HepG2 (cell line): ENCODE measurements around the gene ELFN1. TPM values are rescaled to one million over a fixed set of nuclear protein-coding genes. Genes with fewer than 3 reads are reported as not detected.

Source experiments
- DMAP1 ChIP-seq: IDR thresholded peaks from 2 replicates; pipeline ENCODE4 v1.6.1; 2016
- HINFP ChIP-seq: sonication (generic); formaldehyde crosslinking; IDR thresholded peaks from 2 replicates; pipeline ENCODE4 v1.4.0; 2020; ENCODE audit warnings: low read depth, mild to moderate bottlenecking, missing genetic modification reagents
- NCOR1 ChIP-seq: fragments of 200-600 bp; sonication (generic); IDR thresholded peaks from 2 replicates; pipeline ENCODE4 v1.7.0; 2017; ENCODE audit warnings: antibody characterized with exemption, low read length, borderline replicate concordance
- RBM22 ChIP-seq: fragments of 200-400 bp; formaldehyde crosslinking; optimal IDR thresholded peaks from 2 replicates; pipeline ENCODE3; 2017; ENCODE audit warnings: mild to moderate bottlenecking, low read length, moderate library complexity
- SP5 ChIP-seq: IDR thresholded peaks from 2 replicates; pipeline ENCODE4 v1.6.1; 2016; ENCODE audit warnings: low read depth, borderline replicate concordance
- THAP9 ChIP-seq: sonication (generic); formaldehyde crosslinking; IDR thresholded peaks from 2 replicates; pipeline ENCODE4; 2020; ENCODE audit warnings: missing genetic modification reagents, mild to moderate bottlenecking, borderline replicate concordance
- ZBTB33 ChIP-seq: sonication (generic); formaldehyde crosslinking; IDR thresholded peaks from 2 replicates; pipeline ENCODE4 v1.4.0; 2020; ENCODE audit warnings: missing genetic modification reagents
- ZNF260 ChIP-seq: sonication (generic); formaldehyde crosslinking; IDR thresholded peaks from 2 replicates; pipeline ENCODE4 v1.4.0; 2020; ENCODE audit warnings: missing genetic modification reagents, low read depth, mild to moderate bottlenecking, borderline replicate concordance
- ZNF281 ChIP-seq: sonication (generic); formaldehyde crosslinking; IDR thresholded peaks from 2 replicates; pipeline ENCODE4 v1.4.0; 2020; ENCODE audit warnings: missing genetic modification reagents, borderline replicate concordance
- polyA plus RNA-seq, 8 experiments: library from polyadenylated mRNA; depleted of rRNA in 3 of 8; stranded (reverse) in 7 of 8; unstranded in 1 of 8; fragments of >200 nt; fragmentation: Illumina TruSeq in 4 of 8; extraction: Trizol in 4 of 8; gene quantifications; 2 replicates each; pipeline versions ENCODE4 v1.2.1 to v1.2.3, GENCODE V29; 2011 to 2016; ENCODE audit warnings: low read depth in 4 of 8, missing spikeins in 1 of 8, mixed read lengths in 1 of 8; ENCODE audit not compliant: insufficient read depth in 1 of 8
- total RNA-seq, 5 experiments: library from RNA; depleted of rRNA; stranded (reverse); fragments of >200 nt; fragmentation: Illumina TruSeq; extraction: Trizol; gene quantifications; 2 replicates each; pipeline ENCODE4 v1.2.3, GENCODE V29; 2016; ENCODE audit warnings: low read depth in 1 of 5
- TF ChIP-seq, protein P1 (sequence below): sonication (generic); formaldehyde crosslinking; IDR thresholded peaks from 2 replicates; pipeline ENCODE4 v1.9.0; 2021; ENCODE audit warnings: mild to moderate bottlenecking, missing genetic modification reagents

ELFN1 gene
- total and polyA plus RNA-seq, 2 of the 13 experiments (the other 11 are each of a cell fraction or from before 2014, with no cell fraction given) = 0.13 to 0.18 TPM

DNA sequence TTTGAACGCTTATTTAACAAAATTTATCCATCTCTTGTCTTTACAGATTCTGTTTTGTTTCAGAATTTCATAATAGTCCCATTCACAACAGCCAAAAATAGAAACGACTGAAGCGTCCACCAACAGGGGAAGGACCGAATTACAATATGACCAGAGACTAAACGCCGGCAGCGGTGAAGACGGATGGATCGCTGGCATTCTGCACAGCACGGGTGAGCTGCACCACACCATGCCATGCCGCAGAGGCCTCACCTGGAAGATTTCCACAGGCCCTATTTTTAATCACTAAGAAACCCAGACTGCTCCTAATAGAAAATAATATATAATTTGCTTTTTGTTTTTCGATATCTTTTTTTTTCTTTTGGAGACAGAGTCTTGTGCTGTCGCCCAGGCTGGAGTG lies 91.0 kb downstream of the ELFN1 start (continued):
- TF ChIP-seq ZNF281 (no peak), ZNF260 (CRISPR knock-in tag) (no peak), NCOR1 (no peak), RBM22 (no peak), HINFP (CRISPR knock-in tag) (no peak), SP5 (CRISPR knock-in tag) (no peak), DMAP1 (CRISPR knock-in tag) (no peak), ZBTB33 (no peak), THAP9 (CRISPR knock-in tag) (no peak)
- TF ChIP-seq, protein P1, sequence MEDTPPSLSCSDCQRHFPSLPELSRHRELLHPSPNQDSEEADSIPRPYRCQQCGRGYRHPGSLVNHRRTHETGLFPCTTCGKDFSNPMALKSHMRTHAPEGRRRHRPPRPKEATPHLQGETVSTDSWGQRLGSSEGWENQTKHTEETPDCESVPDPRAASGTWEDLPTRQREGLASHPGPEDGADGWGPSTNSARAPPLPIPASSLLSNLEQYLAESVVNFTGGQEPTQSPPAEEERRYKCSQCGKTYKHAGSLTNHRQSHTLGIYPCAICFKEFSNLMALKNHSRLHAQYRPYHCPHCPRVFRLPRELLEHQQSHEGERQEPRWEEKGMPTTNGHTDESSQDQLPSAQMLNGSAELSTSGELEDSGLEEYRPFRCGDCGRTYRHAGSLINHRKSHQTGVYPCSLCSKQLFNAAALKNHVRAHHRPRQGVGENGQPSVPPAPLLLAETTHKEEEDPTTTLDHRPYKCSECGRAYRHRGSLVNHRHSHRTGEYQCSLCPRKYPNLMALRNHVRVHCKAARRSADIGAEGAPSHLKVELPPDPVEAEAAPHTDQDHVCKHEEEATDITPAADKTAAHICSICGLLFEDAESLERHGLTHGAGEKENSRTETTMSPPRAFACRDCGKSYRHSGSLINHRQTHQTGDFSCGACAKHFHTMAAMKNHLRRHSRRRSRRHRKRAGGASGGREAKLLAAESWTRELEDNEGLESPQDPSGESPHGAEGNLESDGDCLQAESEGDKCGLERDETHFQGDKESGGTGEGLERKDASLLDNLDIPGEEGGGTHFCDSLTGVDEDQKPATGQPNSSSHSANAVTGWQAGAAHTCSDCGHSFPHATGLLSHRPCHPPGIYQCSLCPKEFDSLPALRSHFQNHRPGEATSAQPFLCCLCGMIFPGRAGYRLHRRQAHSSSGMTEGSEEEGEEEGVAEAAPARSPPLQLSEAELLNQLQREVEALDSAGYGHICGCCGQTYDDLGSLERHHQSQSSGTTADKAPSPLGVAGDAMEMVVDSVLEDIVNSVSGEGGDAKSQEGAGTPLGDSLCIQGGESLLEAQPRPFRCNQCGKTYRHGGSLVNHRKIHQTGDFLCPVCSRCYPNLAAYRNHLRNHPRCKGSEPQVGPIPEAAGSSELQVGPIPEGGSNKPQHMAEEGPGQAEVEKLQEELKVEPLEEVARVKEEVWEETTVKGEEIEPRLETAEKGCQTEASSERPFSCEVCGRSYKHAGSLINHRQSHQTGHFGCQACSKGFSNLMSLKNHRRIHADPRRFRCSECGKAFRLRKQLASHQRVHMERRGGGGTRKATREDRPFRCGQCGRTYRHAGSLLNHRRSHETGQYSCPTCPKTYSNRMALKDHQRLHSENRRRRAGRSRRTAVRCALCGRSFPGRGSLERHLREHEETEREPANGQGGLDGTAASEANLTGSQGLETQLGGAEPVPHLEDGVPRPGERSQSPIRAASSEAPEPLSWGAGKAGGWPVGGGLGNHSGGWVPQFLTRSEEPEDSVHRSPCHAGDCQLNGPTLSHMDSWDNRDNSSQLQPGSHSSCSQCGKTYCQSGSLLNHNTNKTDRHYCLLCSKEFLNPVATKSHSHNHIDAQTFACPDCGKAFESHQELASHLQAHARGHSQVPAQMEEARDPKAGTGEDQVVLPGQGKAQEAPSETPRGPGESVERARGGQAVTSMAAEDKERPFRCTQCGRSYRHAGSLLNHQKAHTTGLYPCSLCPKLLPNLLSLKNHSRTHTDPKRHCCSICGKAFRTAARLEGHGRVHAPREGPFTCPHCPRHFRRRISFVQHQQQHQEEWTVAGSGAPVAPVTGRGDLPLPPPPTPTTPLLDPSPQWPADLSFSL (CRISPR knock-in tag) = no peak
